WI38 (cell line): ENCODE results near the gene COX11.

Experiments
- H3K4me3 ChIP-seq: 2 replicates; pipeline ENCODE4 v1.5.1; 2011; ENCODE audit warnings: low read depth, mild to moderate bottlenecking, control low read depth, low read length
- TF ChIP-seq, protein P1 (sequence below): IDR thresholded peaks from 2 replicates; pipeline ENCODE4 v1.5.1; 2012; ENCODE audit warnings: low read depth, mild to moderate bottlenecking, control low read depth, low read length

COX11 gene

DNA sequence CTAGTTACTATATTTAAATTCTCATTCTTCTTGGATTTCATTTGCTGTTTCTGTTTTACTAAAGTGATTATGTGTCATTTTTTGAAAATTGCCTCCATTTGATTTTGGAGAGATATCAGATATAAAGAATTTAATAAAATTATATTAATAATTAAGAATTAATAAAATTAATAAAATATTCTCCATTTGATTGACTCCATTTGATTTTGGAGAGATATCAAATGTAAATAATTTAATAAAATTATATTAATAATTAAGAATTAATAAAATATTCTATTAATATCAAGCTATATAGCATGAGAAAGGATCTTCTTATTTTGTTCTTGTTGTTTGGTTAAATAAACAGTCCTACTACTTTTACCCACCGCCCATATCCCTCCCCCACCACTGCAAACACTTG is 23.1 kb upstream of the COX11 start:
- TF ChIP-seq, protein P1, sequence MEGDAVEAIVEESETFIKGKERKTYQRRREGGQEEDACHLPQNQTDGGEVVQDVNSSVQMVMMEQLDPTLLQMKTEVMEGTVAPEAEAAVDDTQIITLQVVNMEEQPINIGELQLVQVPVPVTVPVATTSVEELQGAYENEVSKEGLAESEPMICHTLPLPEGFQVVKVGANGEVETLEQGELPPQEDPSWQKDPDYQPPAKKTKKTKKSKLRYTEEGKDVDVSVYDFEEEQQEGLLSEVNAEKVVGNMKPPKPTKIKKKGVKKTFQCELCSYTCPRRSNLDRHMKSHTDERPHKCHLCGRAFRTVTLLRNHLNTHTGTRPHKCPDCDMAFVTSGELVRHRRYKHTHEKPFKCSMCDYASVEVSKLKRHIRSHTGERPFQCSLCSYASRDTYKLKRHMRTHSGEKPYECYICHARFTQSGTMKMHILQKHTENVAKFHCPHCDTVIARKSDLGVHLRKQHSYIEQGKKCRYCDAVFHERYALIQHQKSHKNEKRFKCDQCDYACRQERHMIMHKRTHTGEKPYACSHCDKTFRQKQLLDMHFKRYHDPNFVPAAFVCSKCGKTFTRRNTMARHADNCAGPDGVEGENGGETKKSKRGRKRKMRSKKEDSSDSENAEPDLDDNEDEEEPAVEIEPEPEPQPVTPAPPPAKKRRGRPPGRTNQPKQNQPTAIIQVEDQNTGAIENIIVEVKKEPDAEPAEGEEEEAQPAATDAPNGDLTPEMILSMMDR = no peak
- no peak overlapping the region for H3K4me3 ChIP-seq

DNA sequence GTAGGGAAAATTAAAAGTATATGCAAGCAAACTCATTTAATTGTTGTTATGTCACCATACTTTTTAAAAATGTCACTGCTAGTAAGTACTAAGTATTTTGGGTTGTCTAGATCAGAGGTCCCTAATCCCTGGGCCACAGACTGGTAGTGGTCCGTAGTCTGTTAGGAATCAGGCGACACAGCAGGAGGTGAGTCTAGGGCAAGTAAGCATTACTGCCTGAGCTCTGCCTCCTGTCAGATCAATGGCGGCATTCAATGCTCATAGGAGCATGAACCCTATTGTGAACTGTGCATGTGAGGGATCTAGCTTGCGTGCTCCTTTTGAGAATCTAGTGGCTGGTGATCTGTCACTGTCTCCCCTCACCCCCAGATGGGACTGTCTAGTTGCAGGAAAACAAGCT is 21.7 kb upstream of the COX11 start:
- TF ChIP-seq, protein P1 = no peak
- no peak overlapping the region for H3K4me3 ChIP-seq

DNA sequence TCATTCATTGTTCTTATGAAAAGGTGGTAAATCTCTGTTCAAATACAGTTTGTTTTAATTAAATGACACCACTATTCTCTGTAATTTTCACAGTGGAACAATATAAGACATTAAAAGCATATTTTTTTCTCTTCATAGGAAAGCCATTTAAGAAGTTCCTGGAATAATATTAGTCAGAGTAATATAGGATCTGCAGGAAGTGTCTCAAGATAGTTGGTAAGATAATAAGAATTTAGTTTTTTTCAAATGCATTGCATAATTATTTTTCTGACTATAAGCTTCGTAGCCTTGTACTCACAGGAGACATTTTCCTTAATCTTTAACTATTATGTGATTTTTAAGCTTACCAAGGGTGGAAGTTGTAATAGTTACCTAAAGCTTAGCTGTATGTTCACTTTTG is 17.0 kb upstream of the COX11 start:
- TF ChIP-seq, protein P1 = no peak
- H3K4me3 ChIP-seq = no peak overlapping the region

DNA sequence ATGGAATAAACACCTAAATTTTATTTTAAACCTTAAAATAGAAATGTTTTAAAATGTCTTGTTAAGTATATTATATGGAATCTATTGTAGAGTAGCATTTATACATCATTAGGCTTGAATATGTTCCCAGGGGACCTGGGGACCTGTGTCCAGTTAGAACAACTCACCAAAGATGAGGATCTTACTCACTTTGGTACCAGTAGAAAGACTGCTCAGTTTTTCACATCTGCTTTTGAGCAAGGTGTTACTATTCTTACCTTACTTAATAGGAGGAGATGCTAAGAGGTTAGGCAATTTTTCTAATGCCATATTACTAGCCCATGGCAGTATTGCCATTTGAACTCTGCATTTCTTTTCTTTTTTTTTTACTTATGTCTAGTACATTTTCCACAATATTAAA is 14.8 kb upstream of the COX11 start:
- no peak overlapping the region for H3K4me3 ChIP-seq
- TF ChIP-seq, protein P1 = no peak

DNA sequence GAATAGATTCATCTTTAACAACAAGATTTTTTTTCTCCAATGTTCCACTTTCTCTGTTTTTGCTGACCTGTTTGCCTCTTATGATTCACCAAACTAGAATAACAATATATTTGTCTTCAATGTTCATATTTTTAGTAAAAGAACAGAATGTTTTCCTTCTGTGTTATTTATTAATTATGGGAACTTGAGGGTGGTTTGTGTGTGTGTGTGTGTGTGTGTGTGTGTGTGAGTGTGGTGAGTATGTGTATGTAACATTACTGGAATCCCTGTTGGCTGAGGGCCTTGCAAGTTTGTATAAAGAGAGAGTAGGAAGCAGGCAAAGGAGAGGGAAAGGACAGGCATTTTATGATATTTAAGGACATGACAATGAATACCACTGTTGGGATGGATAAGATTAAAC is 13.9 kb upstream of the COX11 start:
- H3K4me3 ChIP-seq = no peak overlapping the region
- TF ChIP-seq, protein P1 = no peak

DNA sequence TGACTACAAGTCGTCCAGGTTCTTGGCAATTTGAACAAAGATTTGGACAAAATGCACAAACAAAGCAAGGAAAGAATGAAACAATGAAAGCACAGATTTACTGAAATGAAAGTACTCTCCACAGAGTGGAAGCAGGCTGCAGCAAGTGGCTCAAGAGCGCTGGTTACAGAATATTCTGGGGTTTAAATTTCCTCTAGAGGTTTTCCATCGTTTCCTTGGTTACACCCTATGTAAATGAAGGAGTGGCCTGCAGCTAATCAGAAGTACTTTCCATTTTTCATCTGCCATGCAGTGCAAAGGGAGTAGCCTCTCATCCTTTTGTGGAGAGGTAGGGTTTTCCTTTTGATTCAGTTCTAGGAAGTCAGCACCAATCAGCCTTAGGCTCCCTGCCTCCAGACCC is 11.9 kb upstream of the COX11 start:
- TF ChIP-seq, protein P1 = no peak
- no peak overlapping the region for H3K4me3 ChIP-seq

DNA sequence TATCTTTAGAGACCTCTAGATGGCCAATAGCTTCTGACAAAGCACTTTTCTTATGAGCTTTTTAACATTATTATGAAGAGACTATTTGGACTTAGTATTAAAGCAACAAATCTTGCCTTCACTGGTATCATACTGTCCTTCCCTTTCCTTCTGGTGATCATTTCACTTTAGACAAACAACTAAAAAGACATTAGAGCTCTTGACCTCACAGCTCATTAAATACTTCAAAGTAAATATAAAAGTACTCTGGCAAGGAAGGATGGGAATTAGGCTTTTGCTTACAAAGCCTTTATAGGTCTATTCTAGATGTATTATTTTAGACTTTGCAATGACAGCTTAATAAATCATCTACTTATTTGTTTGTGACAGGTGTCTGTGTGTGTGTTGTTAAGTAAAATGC is 11.2 kb upstream of the COX11 start:
- TF ChIP-seq, protein P1 = no peak
- H3K4me3 ChIP-seq = no peak overlapping the region
